Kasumi-1 (cell line): ENCODE results near the gene VAPA.

Experiments used
- DNase-seq, 2 experiments: peaks; one replicate each; lab custom pipeline; 2025; lab: John Stamatoyannopoulos, UW

The VAPA gene

DNA sequence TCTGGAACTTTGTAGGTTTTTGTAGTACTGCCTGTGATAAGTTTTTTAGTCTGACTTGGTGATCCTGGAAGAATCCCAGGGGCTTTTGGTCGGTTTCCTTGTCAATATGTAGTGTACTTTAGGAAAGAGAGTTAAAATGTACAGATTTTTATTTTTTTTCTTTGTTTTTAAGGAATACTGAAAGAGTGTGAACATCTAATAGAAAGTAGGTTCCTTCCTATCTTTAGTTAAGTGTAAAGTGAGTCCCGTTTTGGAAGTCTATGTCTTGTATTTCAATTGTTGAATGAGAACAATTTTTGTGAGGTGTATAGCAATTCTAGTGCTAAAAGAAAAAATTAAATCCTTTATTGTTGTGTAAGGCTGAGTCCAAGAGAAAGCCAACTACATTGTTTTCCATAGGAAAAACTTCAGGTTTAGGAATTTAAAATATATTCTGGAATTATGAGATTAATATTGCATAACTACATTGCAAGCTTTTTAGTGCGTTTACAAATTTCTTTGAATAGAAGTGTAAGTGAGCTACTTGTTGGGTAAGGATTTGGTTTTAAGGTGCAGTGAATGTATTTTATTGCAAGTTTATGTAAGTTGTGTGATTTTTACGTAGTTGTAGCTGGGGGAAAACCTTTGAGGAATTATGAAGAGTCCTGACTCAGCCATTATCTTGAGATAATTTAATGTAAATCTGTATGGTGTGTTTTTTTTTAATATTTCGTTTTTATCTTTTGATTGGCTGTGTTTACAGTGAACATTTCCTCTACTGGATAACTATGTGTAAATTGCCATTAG lies 1.7 kb downstream of the VAPA start:
- no peak for DNase-seq

DNA sequence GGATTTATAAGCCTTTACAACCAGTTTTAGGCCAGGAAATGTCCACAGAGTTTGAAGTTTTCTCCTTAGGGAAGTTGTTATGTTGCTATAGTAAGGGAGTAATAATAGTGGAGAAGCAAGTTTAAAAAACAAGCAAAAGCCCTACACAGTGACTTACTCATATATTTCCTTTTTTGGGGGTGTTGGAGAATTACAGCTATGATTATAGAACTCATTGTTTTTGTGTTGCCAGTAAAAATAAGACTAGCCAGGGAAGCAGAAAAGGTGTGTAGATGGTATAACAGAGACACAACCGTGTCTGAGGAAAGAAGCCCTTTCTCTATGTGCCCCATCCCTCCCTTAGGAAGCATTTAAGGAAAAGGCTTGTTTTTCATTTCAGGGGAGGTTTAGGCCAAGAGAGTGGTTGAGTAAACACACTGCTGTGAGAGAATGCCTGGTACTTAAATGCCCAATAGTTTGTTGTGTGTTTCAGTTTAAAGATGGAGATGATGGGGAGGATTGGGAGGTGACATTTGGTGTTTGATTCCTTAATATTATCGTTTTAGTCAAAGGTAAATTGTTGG lies 2.3 kb downstream of the VAPA start:
- DNase-seq, result peak; percentile 44 to 50

DNA sequence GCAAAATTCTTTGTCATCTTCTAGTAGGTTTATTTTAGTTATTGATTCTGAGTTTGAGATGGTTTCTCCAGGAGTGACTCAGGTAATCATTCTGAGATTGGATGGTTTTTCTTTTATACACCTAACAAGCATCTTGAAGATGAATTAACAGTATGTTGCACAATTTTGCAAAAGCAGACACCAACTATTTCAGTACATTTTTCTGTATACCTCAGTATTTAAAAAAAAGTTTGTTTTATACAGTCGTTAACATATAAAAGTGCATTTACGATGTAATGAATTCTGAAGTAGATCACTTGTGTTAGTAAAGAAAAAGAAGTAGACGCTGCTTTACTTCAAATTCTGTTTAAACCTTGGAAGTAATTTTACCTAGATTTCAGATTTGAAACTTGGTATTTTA lies 3.0 kb downstream of the VAPA start:
- no peak for DNase-seq

DNA sequence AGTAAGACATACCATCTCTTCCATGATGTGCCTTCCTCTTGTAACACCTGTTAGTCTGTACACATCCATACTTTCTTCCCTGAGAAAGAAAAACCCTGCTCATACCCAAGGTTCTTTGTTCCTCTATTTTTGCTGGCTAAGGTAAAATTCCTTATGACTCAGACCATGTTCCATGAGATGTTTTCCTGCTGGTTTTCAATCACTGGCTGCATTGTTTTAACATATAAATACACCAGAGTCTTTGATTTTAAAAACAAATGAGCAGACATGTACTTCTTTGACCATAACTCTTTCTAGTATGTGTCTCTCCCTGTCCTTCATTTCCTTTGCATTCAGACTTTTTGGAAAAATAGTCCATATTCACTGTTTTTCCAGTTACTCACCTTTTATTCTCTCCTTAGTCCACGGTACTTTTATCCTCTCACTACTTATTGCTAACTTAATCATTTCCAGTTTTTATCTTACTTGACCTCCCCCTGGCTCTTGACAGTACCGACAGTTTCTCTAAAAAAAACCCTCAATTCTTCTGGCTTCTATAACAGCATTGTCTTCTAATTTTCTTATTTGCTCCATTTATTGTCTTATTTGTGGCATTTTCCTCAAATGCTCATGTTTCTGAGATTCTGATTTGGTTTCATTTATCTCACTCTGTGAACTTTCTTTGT lies 4.3 kb downstream of the VAPA start:
- DNase-seq, result no peak

DNA sequence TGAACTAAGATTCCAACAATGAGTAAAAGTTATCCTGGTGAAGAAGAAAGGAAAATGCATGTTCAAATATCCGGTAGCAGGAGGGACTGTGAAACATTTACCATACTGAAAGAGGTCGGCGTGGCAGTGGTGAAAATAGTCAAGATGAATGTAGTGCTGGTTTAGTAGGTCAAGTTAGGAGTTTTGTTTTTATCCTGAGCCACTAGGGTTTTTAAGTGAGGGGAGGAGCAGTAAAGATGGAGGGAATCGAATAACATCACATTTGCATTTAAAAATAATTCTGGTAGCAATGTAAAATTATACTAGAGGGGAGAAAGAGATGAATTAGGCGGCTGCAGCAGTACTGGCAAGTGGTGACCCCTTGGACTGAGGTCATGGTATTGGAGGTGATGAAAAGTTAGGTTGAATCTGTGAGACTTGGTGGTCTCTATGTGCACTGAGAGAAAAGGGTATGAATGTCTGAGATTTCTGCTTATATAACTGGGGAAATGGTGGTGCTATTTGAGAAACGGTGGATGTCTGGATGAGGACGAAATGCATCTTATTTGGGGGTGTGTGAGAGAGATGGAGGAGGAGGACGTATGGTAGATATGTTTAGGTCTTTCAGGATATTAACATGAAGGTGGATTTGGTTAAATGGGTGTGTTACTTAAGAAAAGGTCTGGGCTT lies 5.9 kb downstream of the VAPA start:
- no peak for DNase-seq

DNA sequence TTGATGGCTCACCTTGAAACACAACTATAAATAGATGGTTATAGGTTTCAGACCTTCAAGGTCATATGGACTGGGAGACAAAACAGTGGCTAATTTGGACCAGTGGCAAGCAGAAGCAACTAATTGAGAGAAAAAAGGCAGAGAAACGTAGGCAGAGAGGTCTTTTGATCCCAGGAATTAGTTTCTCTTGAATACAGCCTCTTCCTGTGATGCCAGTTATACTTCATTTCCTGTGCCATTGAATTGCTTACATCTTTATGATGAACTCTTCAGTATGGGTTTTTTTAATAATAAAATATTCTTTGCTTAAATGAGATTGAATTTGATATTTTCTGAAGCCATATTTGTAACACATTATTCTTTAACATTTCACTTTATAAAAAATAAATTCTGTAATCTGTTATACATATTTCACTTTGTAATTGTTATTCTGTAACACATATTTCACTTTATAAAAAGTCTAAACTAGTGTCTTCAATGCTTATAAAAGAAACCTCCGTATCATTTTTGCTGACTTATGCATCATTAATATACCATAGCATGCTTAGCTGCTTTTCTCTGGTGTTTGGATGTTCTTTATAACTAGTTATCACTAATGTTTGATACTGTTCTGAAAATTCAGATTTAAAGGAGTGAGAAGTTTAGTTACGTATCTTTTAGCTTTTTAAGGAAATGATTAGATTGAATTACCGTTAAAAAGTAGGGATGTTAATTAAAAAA lies 8.9 kb downstream of the VAPA start:
- DNase-seq, result no peak

DNA sequence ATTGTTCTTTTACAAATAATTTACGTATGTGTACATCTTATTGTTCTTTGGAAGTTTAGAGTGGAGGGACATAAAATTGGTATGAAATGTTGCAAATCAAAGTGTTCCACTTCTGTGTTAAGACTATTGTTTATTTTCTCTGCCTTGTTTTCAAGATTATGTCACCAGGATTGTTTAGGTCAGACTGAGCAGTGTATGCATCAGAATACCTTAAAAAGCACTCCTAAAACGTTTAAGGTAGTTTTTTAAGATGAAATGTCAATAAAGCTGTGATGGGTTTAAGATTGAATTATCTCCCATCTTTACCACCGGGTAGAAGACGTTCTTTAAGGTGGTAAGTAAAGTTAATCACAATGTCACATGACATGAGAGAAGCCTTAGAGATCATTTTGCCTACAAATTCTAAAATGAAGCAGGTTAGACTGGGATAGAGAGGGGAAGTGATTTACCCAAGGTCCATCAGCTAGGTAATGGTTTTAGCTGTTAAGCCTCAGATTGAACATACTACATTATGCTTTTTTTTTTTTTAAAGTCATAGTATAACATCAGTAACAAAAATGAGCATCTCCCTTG lies 10.6 kb downstream of the VAPA start:
- no peak for DNase-seq

DNA sequence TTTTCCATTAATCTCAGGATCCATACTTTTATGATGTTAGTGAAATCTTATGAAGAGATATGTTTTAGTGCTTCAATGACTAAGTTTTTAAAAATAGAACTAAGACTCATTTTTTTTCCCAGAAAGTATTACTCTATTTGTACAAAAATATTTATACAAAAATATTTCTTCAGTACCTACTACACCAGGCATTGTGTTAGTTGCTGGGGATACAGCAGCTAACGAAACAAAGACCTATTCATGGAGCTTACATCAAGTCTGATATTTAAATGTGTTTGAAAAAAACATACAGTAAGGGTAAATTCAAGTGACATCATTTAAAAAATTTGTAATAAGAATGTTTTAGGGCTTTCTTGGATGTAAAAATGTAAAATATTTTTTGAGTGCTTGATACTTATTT lies 11.6 kb downstream of the VAPA start:
- no peak for DNase-seq

DNA sequence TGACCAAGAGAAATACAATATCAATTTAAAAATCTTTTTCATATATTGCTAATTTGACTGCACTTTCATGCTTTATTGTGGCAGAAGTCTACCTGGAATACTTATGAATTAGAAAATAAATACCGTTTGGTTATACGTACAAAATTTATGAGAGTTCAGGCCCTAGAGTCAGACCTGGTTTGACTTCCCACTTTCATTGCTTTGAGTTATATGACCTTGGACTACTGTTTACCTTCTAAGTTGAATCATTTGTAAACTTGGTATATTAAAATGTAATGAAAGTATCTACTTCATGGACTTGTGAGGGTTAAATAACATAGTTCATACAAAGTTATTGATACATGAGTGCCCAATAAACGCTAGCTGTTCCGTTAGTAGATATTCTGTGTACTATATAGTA lies 12.0 kb downstream of the VAPA start:
- DNase-seq, result no peak

DNA sequence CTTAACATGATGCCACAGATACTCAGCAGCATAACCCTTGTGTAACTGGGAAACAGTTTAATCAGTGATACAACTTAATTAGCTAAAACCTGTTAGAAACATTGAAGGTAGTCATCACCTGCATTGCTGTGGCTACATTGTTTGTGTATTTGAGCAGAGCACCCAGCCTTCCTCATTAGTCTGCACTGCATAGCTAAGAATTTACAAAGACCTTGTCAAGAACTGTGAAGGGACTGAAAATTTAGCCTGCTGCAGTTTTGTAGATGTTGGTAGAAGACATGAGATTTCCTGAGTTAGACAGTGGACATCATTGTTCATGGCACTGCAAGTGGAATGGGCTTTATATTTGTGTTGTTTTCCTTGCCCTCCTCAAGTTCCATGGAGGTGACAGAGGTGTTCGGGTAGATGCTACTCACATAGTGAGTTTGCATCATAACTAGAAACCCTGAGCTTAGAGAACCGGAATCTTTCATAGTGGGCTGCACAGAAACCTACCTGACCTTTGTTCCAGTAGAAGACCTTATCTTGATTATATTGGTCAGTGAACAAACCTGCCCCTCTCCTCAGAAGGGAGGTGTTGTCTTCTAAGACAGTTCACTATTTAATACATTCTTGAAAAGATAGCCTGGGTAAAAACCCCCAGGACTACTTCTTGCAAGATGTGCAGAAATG lies 12.5 kb downstream of the VAPA start:
- DNase-seq, result no peak

DNA sequence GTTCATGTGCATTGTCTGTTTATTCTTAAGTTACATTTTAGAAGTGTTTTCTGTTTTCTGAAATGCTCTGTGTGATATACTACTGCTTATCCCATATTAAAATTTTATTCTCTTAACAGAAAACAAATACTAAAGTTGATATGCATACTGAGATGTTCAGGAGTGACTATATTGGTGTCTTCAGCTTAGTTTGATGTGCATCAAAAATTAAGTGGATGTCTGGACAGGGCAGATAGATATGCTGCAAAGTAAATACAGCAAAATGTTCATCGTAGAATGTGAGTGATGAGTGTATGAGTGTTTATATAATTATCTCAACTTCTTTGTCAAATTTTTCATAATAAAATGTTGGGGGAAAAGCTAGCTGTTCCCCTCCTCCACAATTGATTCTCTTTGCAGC lies 13.2 kb downstream of the VAPA start:
- DNase-seq, result no peak

DNA sequence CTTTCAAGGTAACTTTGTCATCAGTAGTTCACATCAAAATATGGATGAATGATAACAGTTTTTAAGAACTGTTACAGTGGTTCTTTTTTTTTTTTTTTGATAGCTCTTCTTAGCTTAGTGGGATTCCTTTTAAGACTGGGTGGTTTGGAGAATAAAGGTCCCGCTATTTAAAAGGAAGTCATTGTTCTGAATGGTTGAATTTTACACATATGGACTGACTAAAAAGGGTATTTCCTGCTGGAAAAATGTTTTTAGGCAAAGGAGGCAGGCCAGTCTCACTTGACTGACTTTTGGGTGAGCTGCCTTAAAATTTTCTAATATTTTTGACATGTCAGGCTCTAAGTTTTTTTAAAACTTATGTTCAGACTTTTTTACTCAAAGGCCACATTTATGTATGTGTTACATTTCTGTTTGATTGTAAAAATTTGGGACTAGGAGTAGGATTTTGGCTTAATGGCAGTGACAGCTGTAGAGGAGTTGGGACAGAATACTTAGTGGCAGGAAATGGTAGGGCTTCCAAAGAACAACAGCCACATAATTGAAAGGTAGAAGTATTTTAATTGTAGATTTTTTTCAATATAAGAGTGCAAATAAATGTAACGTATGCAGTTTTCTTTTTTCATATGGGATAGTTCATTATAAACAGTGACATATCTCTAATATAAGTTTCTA lies 13.7 kb downstream of the VAPA start:
- DNase-seq, result no peak

DNA sequence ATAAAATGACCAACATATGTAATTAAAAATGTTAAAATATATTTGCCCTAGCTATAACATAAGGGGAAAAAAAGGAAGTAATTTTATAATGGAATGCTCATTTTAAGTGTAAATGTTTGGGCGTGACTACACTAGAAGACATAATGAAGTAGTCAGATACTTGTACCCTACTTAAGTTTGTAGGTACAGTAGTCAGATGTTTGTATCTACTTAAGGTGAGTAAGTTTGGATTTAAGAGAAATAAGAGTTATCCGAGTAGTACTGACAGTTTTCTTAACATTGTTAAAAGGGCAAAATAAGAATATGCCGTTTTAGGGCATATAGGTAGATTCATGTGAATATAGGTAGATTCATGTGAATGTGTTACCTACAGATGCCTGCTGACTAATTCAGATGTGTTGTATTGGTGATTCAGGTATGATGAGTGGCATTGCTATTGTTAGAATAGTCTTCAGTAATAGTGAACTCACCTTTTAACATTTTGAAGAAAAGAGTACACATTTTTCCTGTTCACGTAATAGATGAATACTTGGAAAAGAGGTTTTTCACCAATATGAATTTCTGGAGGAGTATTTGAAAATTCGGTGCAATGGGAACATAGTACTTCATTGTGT lies 14.9 kb downstream of the VAPA start:
- no peak for DNase-seq

DNA sequence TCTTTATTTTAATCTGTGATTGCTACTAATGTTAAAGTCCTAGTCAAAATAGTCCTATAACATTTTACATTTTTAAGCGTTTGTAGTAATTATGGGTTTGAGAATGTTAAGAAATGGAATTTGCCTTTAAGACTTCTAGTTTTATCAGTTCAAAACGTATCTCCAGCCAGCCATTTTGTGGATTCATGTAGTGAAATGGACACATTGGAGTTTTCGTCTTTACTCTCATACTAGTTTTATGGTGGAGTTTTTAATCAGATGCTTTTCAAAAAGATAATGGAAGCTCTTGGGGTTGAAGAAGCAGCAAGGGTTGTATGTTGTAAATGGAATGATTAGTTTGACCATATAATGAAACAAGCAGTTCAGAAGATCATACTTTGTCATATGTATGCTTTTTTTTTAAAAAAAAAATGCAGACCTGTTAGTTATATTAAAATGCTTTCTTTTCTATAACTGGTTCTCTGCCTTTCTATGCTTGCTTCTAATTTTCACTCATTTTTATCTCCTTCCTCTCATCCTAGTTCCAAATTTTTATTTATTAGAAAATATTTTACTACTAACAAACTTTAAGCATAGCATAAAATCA lies 16.6 kb downstream of the VAPA start:
- no peak for DNase-seq

DNA sequence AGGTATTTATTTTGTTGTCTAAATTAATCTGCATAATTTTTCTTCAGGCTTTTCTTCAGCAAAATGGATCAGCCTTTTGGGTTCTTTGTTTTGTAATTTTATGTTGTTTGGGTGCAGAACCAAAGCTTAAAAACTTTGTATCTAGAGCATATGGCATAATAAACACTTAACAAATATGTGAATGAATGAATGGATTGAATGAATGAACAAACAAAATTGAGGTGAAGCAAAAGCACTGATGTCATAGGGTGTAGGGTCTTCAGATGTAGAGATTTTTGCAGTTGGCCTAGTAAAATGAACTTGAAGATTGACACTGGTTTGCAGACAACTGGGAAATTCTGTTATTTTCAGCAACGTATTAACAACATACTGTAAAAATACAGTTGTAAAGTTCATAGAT lies 17.3 kb downstream of the VAPA start:
- DNase-seq, result no peak

DNA sequence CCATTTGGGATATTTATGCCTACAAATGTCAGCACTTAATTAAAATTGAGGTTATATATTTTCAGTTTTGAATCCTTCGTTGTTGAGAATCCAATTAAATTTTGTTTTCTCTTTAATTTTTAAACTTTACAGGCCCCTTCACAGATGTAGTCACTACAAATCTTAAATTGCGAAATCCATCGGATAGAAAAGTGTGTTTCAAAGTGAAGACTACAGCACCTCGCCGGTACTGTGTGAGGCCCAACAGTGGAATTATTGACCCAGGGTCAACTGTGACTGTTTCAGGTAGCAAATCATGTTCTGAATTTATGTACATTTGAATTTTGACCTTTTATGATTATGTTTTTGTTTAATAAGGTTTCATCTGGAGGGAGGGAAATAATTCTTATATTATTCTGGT lies 17.9 kb downstream of the VAPA start:
- no peak for DNase-seq

DNA sequence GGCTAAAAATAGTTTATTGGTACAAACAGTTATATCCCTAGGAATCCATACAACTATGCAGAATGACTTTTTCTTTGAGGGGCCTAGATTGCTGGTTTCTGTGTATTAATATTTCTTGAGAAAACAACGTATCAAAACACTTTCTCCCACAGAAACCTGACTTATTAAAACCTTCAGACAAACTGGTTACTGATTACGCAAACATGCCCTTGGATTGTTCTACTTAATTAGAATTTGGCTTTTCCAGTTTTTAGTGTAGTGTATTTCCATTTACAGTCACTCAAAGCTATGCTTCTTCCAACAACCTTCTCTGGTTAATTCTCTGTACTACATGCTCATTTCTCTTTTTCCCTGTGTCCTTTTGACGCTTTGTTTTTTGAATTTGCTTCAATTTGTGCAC lies 20.0 kb downstream of the VAPA start:
- DNase-seq, result no peak

DNA sequence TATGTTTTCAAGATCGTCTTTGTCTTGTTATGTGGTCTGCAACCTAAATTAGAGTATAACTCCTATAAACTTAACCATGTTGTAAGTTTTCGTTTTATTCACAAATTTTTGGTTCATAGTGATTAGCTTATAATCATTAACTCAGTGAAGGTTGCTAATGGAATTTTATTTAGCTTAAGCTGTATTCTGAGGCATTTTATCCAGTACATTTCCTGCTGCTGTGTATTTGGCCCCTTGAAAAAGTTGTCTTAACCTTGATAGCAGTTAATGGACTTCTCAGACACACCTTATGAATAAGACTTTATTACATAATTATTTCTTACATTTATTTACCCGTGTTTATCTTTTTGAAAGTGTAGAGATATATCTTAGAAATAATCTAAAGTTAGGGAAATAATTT lies 20.5 kb downstream of the VAPA start:
- DNase-seq, result no peak

DNA sequence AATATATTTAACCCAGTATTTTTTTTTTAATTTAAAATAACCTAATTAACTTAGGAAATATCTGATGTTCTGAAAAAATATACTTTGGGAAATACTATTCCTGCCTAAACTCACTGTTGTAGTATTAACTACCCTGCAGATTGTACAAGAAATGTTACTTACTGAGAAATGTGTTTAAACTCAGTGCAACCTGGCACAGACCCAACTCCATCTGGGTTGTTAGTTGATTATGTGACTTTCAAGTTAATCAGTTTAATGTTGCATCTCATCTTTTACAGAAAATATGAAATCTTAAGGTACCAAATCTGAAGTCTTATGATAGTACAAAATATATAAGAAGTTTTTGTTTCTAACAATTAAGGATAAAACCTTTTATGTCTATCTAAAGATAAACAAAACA lies 27.3 kb downstream of the VAPA start:
- DNase-seq, result no peak

DNA sequence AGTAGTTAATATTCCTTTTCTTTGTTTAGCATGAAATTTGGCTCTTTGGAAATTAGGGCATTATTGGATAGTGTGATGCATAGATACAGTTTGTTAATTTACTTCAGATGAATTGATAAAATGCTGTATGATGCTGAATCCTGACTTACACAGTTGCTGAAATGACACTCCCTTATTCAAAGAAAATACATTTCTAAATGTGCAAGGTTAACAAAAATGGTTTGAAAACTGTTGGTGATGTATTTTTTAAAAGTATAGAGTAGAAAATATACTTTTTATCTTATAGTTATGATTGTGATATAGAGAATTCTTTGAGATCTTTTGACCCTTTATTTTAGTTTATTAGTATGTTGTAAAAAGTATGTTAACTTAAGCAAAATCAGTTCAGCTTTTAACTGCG lies 27.8 kb downstream of the VAPA start:
- DNase-seq, result no peak
